HG03175 (cell line): Measurements from ENCODE around the gene SCAPER.

Experiments
- ATAC-seq: cut with Tn5 transposase; IDR thresholded peaks from one replicate; pipeline ENCODE4 v1.9.1; 2021; ENCODE audit warnings: mild to moderate bottlenecking, moderate library complexity; ENCODE audit not compliant: unreplicated experiment

Gene SCAPER

GRCh38 chr15:76678766-76679165 is 226.4 kb downstream of the SCAPER start:
- ATAC-seq: no peak

GRCh38 chr15:76674883-76675282 is 230.3 kb downstream of the SCAPER start:
- ATAC-seq: no peak

GRCh38 chr15:76669521-76670207 is 235.5 kb downstream of the SCAPER start:
- no peak for ATAC-seq

GRCh38 chr15:76668900-76669299 is 236.2 kb downstream of the SCAPER start:
- no peak for ATAC-seq

- no peak for ATAC-seq
Observed at GRCh38 chr15:76667943-76668715, 237.0 kb downstream of the SCAPER start.

GRCh38 chr15:76664895-76665294 is 240.2 kb downstream of the SCAPER start:
- ATAC-seq: no peak

GRCh38 chr15:76664411-76664810 is 240.7 kb downstream of the SCAPER start:
- no peak for ATAC-seq

- no peak for ATAC-seq
Observed at GRCh38 chr15:76663529-76663928, 241.6 kb downstream of the SCAPER start.

GRCh38 chr15:76648732-76649444 is 256.3 kb downstream of the SCAPER start:
- no peak for ATAC-seq

- ATAC-seq: no peak
Observed at GRCh38 chr15:76647612-76648011, 257.5 kb downstream of the SCAPER start.

GRCh38 chr15:76644646-76645045 is 260.5 kb downstream of the SCAPER start:
- no peak for ATAC-seq

- ATAC-seq: no peak
Observed at GRCh38 chr15:76642671-76643070, 262.5 kb downstream of the SCAPER start.

- ATAC-seq: no peak
Observed at GRCh38 chr15:76637166-76637565, 268.0 kb downstream of the SCAPER start.

- no peak for ATAC-seq
Observed at GRCh38 chr15:76636059-76636458, 269.1 kb downstream of the SCAPER start.

- ATAC-seq: no peak
Observed at GRCh38 chr15:76626611-76627010, 278.5 kb downstream of the SCAPER start.

- no peak for ATAC-seq
Observed at GRCh38 chr15:76625267-76625666, 279.9 kb downstream of the SCAPER start.

GRCh38 chr15:76614725-76615124 is 290.4 kb downstream of the SCAPER start:
- no peak for ATAC-seq

- no peak for ATAC-seq
Observed at GRCh38 chr15:76588811-76589747, 316.1 kb downstream of the SCAPER start.

- no peak for ATAC-seq
Observed at GRCh38 chr15:76585576-76585897, 319.6 kb downstream of the SCAPER start.

GRCh38 chr15:76584868-76585575 is 320.1 kb downstream of the SCAPER start:
- ATAC-seq: no peak
